GM13977 (cell line): ENCODE data around the gene L1CAM.

Source experiments
- DNase-seq: peaks from one replicate; pipeline ENCODE4 v3.0.0; 2012; ENCODE audit warnings: low spot score
- in situ Hi-C: fragments of 300-500 bp; cut with MboI; formaldehyde crosslinking; loops from one replicate; pipeline ENCODE4 v1.12.0; 2022; ENCODE audit warnings: low sequenced_read_pairs, low pct_unique_long_range_greater_than_20kb, mixed read lengths, inconsistent platforms; ENCODE audit not compliant: unreplicated experiment
- TF ChIP-seq, protein P1 (sequence below): IDR thresholded peaks from 2 replicates; pipeline ENCODE4 v1.5.1; 2012; ENCODE audit warnings: mild to moderate bottlenecking, control low read depth; ENCODE audit not compliant: insufficient read depth; ENCODE audit errors: extremely low read depth, missing control alignments

L1CAM gene

GRCh38 chrX:153878969-153879653 lies 6.9 kb downstream of the L1CAM start:
- DNase-seq = no peak
- in situ Hi-C loops = no loop called here
- TF ChIP-seq, protein P1, sequence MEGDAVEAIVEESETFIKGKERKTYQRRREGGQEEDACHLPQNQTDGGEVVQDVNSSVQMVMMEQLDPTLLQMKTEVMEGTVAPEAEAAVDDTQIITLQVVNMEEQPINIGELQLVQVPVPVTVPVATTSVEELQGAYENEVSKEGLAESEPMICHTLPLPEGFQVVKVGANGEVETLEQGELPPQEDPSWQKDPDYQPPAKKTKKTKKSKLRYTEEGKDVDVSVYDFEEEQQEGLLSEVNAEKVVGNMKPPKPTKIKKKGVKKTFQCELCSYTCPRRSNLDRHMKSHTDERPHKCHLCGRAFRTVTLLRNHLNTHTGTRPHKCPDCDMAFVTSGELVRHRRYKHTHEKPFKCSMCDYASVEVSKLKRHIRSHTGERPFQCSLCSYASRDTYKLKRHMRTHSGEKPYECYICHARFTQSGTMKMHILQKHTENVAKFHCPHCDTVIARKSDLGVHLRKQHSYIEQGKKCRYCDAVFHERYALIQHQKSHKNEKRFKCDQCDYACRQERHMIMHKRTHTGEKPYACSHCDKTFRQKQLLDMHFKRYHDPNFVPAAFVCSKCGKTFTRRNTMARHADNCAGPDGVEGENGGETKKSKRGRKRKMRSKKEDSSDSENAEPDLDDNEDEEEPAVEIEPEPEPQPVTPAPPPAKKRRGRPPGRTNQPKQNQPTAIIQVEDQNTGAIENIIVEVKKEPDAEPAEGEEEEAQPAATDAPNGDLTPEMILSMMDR = no peak

- DNase-seq = no peak
- TF ChIP-seq, protein P1 = no peak
- in situ Hi-C loops = no loop called here
Measured at GRCh38 chrX:153878345-153878744, 7.6 kb downstream of the L1CAM start.

- in situ Hi-C loops = no loop called here
- TF ChIP-seq, protein P1 = no peak
- peak; percentile 19 for DNase-seq
Measured at GRCh38 chrX:153877571-153878261, 8.3 kb downstream of the L1CAM start.

- DNase-seq = peak; percentile 36
- in situ Hi-C loops = no loop called here
- TF ChIP-seq, protein P1 = no peak
Measured at GRCh38 chrX:153876112-153876491, 9.9 kb downstream of the L1CAM start.

GRCh38 chrX:153875391-153876111 lies 10.4 kb downstream of the L1CAM start:
- peak; percentile 81 for DNase-seq
- in situ Hi-C loops = no loop called here
- TF ChIP-seq, protein P1 = no peak

- TF ChIP-seq, protein P1 = no peak
- DNase-seq = peak; percentile 24
- in situ Hi-C loops = no loop called here
Measured at GRCh38 chrX:153874366-153875125, 11.4 kb downstream of the L1CAM start.
